Stimulated activated CD4-positive, alpha-beta T cell treated with anti-CD3 and anti-CD28 coated beads, TNF-alpha, amount 100 ng/mL, for 1 hour (primary cell): ENCODE measurements around the gene TCEAL4.
"Not testable (repeated sequence)": the region's sequence is repeated elsewhere in the genome, so short reads cannot be mapped to it uniquely, and the experiment has no call there.

Source experiments
- DNase-seq, 3 donors: peaks; one replicate each; pipeline ENCODE4 v3.0.0-alpha.2; 2020; ENCODE audit warnings: low read depth in 3 of 3, low spot score in 1 of 3

Gene TCEAL4

DNA sequence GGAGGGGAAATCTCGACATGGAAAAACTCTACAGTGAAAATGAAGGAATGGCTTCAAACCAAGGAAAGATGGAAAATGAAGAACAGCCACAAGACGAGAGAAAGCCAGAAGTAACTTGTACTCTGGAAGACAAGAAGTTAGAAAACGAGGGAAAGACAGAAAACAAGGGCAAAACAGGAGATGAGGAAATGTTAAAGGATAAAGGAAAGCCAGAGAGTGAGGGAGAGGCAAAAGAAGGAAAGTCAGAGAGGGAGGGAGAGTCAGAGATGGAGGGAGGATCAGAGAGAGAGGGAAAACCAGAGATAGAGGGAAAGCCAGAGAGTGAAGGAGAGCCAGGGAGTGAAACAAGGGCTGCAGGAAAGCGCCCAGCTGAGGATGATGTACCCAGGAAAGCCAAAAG is 1.3 kb downstream of the TCEAL4 start:
- DNase-seq: no peak

GRCh38 chrX:103592295-103592694 is 7.0 kb downstream of the TCEAL4 start:
- DNase-seq: not testable (repeated sequence)

GRCh38 chrX:103595202-103595601 is 9.9 kb downstream of the TCEAL4 start:
- not testable (repeated sequence) for DNase-seq

- peak in 1 of 3 donors; percentile 0 for DNase-seq
Measured at GRCh38 chrX:103607364-103608305, 22.3 kb downstream of the TCEAL4 start, which contains the start of gene TCEAL3. TCEAL3 (plus strand) TSS chrX:103607963; CDS start chrX:103609065, 1,102 bp downstream.

DNA sequence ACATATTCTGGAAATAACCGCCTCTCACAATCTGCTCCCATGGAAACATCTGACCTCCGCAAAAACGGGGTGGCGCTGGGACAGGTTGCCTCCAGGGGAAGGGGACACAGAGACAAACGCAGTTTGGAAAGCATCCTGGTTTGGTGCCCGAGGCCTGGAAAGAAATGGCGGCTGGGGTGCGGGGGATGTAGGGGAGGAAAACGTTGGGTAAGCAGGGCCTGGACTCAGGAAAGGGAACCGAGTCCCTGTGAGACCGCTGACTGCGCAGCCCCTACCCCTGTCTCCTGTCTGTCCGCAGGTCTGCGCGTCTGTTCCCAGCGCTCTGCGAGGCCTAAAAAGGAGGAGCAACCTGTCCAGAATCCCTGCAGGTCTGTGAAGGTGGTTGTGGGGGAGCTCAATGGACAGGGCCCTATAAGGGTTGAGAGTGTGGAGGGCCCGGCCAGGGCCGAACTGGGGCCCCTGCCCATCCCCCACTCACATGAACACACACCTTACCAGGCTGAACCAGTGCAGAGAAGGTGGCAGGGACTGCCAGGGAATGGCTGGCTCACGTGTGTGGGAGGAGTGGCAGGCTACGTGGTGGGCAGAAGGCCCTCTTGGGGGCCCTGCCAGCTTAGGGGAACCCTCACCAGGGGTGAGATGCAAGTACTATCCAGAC is 23.1 kb downstream of the TCEAL4 start:
- DNase-seq: no peak

DNA sequence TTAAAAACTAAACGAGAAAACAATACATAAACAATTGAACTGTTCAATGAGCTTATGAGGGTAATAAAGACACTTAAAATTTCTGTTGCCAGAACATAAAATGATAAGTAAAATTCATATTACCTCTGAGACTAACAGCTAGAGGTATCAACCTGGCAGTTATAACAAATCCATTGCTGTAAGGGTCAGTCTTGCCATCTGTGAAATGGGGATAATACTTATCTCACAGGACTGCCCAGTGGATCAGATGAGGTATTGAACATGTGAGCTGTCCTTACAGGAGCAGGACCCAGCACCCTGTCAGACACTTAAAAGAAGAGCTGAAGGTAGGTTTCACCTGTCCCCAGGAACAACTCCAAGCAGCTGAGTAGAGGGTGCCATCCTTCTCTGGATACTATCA is 25.0 kb downstream of the TCEAL4 start:
- no peak for DNase-seq

- no peak for DNase-seq
Measured at GRCh38 chrX:103613362-103613890, 28.1 kb downstream of the TCEAL4 start.

DNA sequence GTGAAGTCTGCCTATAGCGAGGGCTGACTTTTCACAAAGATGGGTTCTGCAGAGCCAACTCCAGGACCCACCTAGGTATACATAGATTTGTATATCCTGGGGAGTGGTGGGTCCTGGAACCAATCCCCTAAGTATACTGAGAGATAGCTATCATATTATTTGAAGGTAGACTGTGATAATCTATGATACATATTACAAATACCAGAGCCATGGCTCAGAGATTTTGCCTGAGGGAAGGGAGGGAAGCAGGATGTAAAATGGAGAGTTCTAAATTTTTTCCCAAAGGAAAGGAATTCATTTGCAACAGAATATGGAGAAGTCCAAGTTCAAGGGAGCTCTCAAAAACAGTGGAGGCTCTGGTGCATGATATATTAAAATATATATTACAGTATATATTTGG is 29.7 kb downstream of the TCEAL4 start:
- DNase-seq: no peak

- no peak for DNase-seq
Measured at GRCh38 chrX:103615781-103616371, 30.6 kb downstream of the TCEAL4 start.

GRCh38 chrX:103616676-103617186 is 31.4 kb downstream of the TCEAL4 start:
- DNase-seq: no peak

DNA sequence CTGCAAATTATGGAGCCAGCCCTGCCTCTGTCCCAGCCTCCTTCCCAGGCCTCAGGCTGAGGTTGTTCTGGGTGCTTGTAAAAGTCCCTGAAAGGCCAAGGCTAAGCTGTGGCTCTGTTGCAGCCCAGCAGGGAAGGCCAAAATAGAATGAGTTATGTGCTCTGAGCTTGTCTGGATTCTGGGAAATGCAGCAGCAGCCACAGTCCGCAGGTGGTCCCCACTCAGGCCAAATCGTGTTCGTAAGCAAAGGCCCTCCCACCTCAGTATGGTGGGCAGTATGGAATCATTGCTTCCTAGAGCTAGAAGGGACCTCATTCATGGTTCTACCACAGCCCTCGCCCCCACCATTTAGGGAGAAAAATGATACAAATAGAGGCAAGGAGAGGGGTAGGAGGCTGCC is 38.8 kb downstream of the TCEAL4 start:
- no peak for DNase-seq

GRCh38 chrX:103626855-103627254 is 41.5 kb downstream of the TCEAL4 start:
- no peak for DNase-seq

DNA sequence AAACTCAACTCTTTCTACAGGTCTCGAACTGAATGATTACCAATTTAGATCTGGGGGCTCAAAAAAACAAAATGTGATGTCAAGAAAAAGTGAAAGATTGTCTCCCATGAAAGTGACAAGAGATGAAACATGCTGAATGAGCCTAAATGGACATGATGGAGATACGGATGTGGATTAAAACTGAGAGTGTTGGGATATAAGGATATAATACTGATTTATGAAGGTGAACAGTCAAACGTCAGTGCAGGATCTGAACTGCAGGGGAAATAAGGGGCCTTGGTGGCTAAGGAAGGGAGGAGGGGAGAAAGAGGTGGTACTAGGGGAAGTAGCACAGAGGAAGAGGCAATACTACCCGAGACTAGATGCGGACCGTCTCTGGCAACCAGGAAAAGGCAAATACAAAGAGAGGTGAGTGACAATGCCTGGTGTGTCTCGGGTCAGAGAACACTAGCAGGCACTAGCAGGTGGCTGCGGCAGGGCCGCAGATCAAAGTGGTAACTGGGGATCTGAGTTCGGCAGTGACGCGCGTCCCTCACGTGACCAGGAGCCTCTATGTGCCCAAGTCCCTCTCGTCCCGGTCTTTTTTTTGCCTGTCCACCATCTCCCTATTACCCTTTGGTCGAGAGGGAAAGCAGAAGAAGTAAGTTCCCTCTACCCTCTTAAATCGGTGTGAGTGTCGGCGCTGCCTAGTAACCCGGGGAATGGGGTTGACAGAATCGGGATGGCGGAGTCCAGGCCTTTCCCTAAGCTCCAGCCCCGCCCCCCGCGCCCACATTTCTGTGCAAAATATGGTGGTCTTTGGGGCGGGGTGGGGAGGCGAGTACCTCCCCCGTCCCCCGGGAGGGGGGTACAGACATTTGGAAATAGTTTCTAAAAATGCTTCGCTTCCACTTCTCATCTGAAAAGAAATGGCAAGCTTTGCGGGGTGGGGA is 43.3 kb downstream of the TCEAL4 start, which contains the start of gene TCEAL1:
Gene TCEAL1 (plus strand): TSS at position 590 of the 932 bp plus-strand sequence. CDS start 942 bp downstream, outside the sequence.
- no peak for DNase-seq

GRCh38 chrX:103629318-103630170 is 44.2 kb downstream of the TCEAL4 start:
- DNase-seq: no peak

- DNase-seq: no peak
Measured at GRCh38 chrX:103630171-103630511, 44.8 kb downstream of the TCEAL4 start.

DNA sequence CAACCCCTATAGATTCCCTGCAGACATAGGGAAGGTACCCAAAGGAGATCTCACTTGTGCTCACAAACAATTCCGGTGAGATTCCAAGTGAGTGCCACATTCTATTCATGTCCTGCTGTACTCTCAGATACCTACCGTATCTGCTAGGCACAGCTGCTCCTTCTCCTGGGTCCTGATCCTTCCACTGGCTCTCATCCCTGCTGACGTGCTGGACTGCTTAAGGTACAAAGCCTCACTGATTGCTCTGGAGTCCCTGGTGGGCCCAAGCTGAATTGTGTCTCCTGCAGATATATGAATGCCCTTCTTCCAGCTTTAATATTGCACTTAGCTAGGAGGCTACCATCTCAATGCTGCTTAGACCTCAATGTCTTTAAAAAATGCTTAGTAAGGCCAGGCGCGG is 45.8 kb downstream of the TCEAL4 start:
- no peak for DNase-seq

DNA sequence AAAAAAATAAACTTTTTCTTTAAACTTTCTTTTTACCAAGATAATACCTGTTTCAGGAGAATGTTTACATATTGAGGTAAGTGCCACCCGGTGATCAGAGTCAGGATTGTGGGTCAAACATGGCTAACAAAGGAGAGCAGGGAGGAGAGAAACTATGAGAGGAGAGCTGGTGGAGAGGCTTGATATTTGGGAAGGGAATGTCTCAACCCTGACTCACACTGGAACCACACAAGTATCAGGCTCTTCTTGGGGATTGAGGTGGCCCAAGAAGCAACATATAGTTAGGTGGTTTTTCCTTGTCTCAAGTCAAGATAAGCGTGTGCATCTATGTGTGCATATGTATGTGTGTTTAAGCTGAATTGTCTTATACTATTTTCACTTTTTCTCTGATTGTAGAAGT is 50.1 kb downstream of the TCEAL4 start:
- DNase-seq: no peak
